HepG2 (cell line): Measurements from ENCODE around the gene KCNQ2.

Experiments used
- ARID3A ChIP-seq: IDR thresholded peaks from 2 replicates; pipeline ENCODE4 v1.6.1; 2012; ENCODE audit warnings: low read depth, low read length, improper control_type of control experiment
- BCL6 ChIP-seq: IDR thresholded peaks from 2 replicates; pipeline ENCODE4 v1.6.1; 2016; ENCODE audit warnings: missing genetic modification reagents, missing compliant biosample characterization
- CEBPB ChIP-seq: IDR thresholded peaks from 2 replicates; pipeline ENCODE4 v1.6.1; 2011; ENCODE audit warnings: low read depth, low read length, improper control_type of control experiment, borderline replicate concordance
- DBP ChIP-seq: sonication (generic); formaldehyde crosslinking; IDR thresholded peaks from 2 replicates; pipeline ENCODE4 v1.4.0; 2020; ENCODE audit warnings: missing genetic modification reagents; ENCODE audit errors: not compliant biosample characterization
- EZH2 ChIP-seq: conservative IDR thresholded peaks from 2 replicates; pipeline ENCODE4 v1.6.1; 2012; ENCODE audit warnings: mild to moderate bottlenecking, low read depth, low read length, moderate library complexity
- JUND ChIP-seq: sonication (generic); formaldehyde crosslinking; IDR thresholded peaks from 2 replicates; pipeline ENCODE4 v1.8.0; 2022; ENCODE audit warnings: mild to moderate bottlenecking, missing genetic modification reagents
- MAFF ChIP-seq: IDR thresholded peaks from 2 replicates; pipeline ENCODE4 v1.6.1; 2011; ENCODE audit warnings: low read depth, low read length, improper control_type of control experiment
- NFYB ChIP-seq: sonication (generic); formaldehyde crosslinking; IDR thresholded peaks from 2 replicates; pipeline ENCODE4 v1.4.0; 2020; ENCODE audit warnings: missing genetic modification reagents
- SMC3 ChIP-seq: IDR thresholded peaks from 2 replicates; pipeline ENCODE4 v1.6.1; 2011; ENCODE audit warnings: low read length, improper control_type of control experiment
- SNRNP70 ChIP-seq: fragments of 200-400 bp; formaldehyde crosslinking; IDR thresholded peaks from 2 replicates; pipeline ENCODE4 v1.6.1; 2017; ENCODE audit warnings: mild to moderate bottlenecking, low read depth, low read length, moderate library complexity
- ZNF446 ChIP-seq: sonication (generic); formaldehyde crosslinking; IDR thresholded peaks from 2 replicates; pipeline ENCODE4 v1.5.0; 2020; ENCODE audit warnings: mild to moderate bottlenecking, missing genetic modification reagents
- ZSCAN5A ChIP-seq: sonication (generic); formaldehyde crosslinking; IDR thresholded peaks from 2 replicates; pipeline ENCODE4 v1.8.0; 2022; ENCODE audit warnings: mild to moderate bottlenecking, missing genetic modification reagents, borderline replicate concordance
- TF ChIP-seq, protein P1 (sequence below): sonication (generic); formaldehyde crosslinking; IDR thresholded peaks from 2 replicates; pipeline ENCODE4 v1.5.1; 2020; ENCODE audit warnings: missing genetic modification reagents, mild to moderate bottlenecking, borderline replicate concordance
- TF ChIP-seq, protein P2 (sequence below): sonication (generic); formaldehyde crosslinking; IDR thresholded peaks from 2 replicates; pipeline ENCODE4 v1.5.0; 2020; ENCODE audit warnings: mild to moderate bottlenecking, missing genetic modification reagents, moderate library complexity

DNA sequence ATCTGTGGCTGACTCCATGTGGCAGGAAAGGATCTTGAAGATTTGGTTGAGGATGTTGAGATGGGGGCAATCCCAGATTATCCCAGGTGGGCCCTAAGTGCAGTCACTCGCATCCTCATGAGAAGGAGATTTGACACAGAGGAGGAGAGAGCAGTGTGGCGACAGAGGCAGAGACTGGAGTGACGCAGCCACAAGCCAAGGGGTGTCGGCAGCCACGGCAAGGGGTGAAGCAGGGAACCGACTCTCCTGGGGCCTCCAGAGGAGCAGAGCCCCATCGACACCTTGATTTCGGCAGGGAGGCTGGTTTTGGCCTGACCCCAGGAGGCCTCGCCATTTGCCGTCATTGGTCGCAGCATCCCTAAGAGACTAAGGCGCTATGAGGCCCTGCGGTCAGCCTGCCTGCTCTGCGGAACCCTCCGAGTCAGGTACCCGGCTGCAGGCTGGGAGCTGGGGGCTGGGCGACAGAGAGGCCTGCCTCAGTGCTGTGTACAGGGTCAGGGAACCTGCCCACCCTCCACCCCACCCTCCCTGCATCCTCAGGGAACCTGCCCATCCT, 13.9 kb upstream of the KCNQ2 start:
- TF ChIP-seq ARID3A, result no peak
- no peak for TF ChIP-seq DBP
- TF ChIP-seq BCL6, result no peak
- TF ChIP-seq JUND, result no peak
- TF ChIP-seq NFYB (CRISPR knock-in tag), result no peak
- no peak for TF ChIP-seq SMC3
- TF ChIP-seq, protein P1, sequence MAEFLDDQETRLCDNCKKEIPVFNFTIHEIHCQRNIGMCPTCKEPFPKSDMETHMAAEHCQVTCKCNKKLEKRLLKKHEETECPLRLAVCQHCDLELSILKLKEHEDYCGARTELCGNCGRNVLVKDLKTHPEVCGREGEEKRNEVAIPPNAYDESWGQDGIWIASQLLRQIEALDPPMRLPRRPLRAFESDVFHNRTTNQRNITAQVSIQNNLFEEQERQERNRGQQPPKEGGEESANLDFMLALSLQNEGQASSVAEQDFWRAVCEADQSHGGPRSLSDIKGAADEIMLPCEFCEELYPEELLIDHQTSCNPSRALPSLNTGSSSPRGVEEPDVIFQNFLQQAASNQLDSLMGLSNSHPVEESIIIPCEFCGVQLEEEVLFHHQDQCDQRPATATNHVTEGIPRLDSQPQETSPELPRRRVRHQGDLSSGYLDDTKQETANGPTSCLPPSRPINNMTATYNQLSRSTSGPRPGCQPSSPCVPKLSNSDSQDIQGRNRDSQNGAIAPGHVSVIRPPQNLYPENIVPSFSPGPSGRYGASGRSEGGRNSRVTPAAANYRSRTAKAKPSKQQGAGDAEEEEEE (CRISPR knock-in tag), result no peak
- TF ChIP-seq ZSCAN5A (CRISPR knock-in tag), result no peak
- TF ChIP-seq ZNF446 (CRISPR knock-in tag), result no peak
- TF ChIP-seq, protein P2, sequence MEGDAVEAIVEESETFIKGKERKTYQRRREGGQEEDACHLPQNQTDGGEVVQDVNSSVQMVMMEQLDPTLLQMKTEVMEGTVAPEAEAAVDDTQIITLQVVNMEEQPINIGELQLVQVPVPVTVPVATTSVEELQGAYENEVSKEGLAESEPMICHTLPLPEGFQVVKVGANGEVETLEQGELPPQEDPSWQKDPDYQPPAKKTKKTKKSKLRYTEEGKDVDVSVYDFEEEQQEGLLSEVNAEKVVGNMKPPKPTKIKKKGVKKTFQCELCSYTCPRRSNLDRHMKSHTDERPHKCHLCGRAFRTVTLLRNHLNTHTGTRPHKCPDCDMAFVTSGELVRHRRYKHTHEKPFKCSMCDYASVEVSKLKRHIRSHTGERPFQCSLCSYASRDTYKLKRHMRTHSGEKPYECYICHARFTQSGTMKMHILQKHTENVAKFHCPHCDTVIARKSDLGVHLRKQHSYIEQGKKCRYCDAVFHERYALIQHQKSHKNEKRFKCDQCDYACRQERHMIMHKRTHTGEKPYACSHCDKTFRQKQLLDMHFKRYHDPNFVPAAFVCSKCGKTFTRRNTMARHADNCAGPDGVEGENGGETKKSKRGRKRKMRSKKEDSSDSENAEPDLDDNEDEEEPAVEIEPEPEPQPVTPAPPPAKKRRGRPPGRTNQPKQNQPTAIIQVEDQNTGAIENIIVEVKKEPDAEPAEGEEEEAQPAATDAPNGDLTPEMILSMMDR (CRISPR knock-in tag), result no peak
- no peak for TF ChIP-seq CEBPB
- no peak for TF ChIP-seq EZH2
- TF ChIP-seq SNRNP70, result no peak
- TF ChIP-seq MAFF, result no peak
